ENCODE data around the gene CACNA1S.

The CACNA1S gene

GRCh38 chr1:201114245-201115131 lies 2.3 kb upstream of the CACNA1S start:
- DNase-seq, result peak; percentile 86

- no peak for DNase-seq
Measured at GRCh38 chr1:201113451-201114244, 1.4 kb upstream of the CACNA1S start.

GRCh38 chr1:201112926-201113325 lies 700 bp upstream of the CACNA1S start:
- DNase-seq, result no peak

GRCh38 chr1:201111672-201112071 lies 554 bp downstream of the CACNA1S start:
- no peak for DNase-seq

GRCh38 chr1:201111156-201111555 lies 1.1 kb downstream of the CACNA1S start:
- DNase-seq, result no peak

GRCh38 chr1:201110616-201111015 lies 1.6 kb downstream of the CACNA1S start:
- no peak for DNase-seq

GRCh38 chr1:201110138-201110537 lies 2.1 kb downstream of the CACNA1S start:
- no peak for DNase-seq

GRCh38 chr1:201109651-201110050 lies 2.6 kb downstream of the CACNA1S start:
- no peak for DNase-seq

GRCh38 chr1:201108614-201109013 lies 3.6 kb downstream of the CACNA1S start:
- no peak for DNase-seq

- no peak for DNase-seq
Measured at GRCh38 chr1:201105688-201106087, 6.5 kb downstream of the CACNA1S start.

GRCh38 chr1:201104141-201104540 lies 8.1 kb downstream of the CACNA1S start:
- no peak for DNase-seq

GRCh38 chr1:201103666-201104065 lies 8.6 kb downstream of the CACNA1S start:
- no peak for DNase-seq

GRCh38 chr1:201100169-201100930 lies 11.9 kb downstream of the CACNA1S start:
- DNase-seq, result no peak

GRCh38 chr1:201098992-201099677 lies 13.1 kb downstream of the CACNA1S start:
- no peak for DNase-seq

- no peak for DNase-seq
Measured at GRCh38 chr1:201096977-201097856, 15.0 kb downstream of the CACNA1S start.

- DNase-seq, result no peak
Measured at GRCh38 chr1:201096041-201096461, 16.2 kb downstream of the CACNA1S start.

- no peak for DNase-seq
Measured at GRCh38 chr1:201095581-201095980, 16.6 kb downstream of the CACNA1S start.

- no peak for DNase-seq
Measured at GRCh38 chr1:201094832-201095231, 17.4 kb downstream of the CACNA1S start.

- no peak for DNase-seq
Measured at GRCh38 chr1:201093962-201094361, 18.3 kb downstream of the CACNA1S start.

- DNase-seq, result no peak
Measured at GRCh38 chr1:201093561-201093960, 18.7 kb downstream of the CACNA1S start.

GRCh38 chr1:201092738-201093137 lies 19.5 kb downstream of the CACNA1S start:
- DNase-seq, result no peak

- DNase-seq, result no peak
Measured at GRCh38 chr1:201091256-201091655, 21.0 kb downstream of the CACNA1S start.

All from stimulated activated CD4-positive, alpha-beta T cell treated with anti-CD3 and anti-CD28 coated beads, Interleukin-15, amount 100 ng/mL, for 24 hours (primary cell).